ENCODE results near the gene KRT84.
"Not testable (repeated sequence)": the region's sequence is repeated elsewhere in the genome, so short reads cannot be mapped to it uniquely, and the experiment has no call there.

Gene KRT84

DNA sequence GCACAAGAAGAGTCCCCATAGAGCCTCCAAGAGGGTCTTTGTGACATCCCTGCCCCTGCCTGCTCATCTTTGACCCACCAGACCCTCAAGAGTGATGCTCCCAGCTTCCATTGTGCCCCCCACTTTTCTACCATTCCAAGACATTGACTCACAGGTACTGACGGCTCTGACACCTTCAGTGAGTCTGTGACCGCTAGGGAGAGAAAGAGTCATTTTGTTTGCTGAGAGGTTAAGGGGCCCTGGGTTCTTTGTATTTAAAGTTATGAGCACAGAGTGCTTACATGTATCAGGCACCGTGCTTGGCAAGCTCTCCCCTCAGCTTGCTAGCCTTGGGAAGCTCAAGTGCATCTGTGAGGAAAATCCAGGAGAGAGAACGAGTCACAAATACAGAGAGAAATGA lies 27.8 kb upstream of the KRT84 start:
- no peak for DNase-seq (ENCODE audit: low read depth in 2 of 2, low spot score in 1 of 2)

DNA sequence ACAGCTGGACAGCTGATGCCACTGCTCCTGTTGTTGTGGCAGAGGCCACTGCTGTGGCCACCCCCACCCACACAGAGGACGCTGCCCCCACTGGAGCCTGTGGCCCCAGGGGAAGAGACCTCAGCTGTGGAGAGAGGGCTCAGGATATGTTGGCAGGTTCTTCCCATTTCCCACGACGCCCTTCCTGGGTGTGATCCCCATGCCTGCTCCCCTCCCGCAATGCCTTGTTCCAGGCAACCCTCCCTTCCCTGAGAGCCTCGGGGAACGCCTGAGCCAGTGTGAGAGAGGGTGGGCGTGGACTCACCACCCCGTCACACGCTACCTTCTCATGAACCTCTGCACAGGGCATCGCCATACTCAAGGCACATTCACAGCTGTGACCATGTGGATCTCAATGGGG lies 26.4 kb upstream of the KRT84 start:
- no peak for DNase-seq (ENCODE audit: low read depth in 2 of 2, low spot score in 1 of 2)

GRCh38 chr12:52410589-52411248 lies 25.3 kb upstream of the KRT84 start:
- DNase-seq (ENCODE audit: low read depth in 2 of 2, low spot score in 1 of 2): not testable (repeated sequence)

GRCh38 chr12:52407918-52408317 lies 22.5 kb upstream of the KRT84 start:
- DNase-seq (ENCODE audit: low read depth in 2 of 2, low spot score in 1 of 2): no peak

DNA sequence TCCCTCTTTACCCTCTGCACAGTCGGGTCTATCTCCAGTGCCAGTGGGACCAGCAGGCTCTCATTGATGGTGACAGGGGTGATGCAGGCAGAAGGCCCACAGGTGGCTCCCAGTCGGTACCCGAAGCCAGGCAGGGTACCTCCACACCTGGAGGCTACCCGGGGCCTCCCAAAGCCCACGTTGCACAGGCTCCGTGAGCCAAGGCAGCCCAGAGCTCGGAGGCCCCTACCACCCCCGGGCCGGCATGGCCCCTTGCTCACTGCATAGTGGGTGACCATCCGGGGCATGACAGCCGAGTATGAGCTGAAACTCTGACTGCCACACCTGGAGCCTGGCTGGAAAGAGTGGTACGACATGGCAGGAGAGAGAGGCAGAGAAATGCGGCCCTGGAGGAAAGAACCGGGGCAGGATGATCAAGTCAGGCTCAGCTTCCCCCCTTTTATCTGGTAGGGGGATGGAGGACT lies 20.5 kb upstream of the KRT84 start, which contains the start of gene KRT82:
TSS of gene KRT82 (minus strand) at position 414 of the 464 bp plus-strand sequence. CDS start at position 356, 58 bp downstream.
- no peak for DNase-seq (ENCODE audit: low read depth in 2 of 2, low spot score in 1 of 2)

DNA sequence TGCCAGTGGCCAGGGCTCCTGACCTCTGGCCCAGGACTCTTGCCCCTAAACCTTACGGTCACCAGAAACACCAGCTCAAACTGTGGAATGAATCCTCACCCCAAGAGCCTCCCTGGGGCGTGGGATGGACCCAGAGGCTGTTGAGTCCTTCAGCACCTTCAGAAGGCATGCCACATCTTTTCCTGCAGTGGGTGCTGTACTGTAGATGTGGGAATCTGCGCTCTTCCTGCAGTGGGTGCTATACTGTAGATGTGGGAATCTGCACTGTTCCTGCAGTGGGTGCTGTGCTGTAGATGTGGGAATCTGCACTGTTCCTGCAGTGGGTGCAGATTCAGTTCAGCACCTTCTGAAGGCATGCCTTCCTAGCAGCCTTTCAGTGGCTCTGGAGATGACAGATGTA lies 19.5 kb upstream of the KRT84 start:
- DNase-seq (ENCODE audit: low read depth in 2 of 2, low spot score in 1 of 2): no peak

DNA sequence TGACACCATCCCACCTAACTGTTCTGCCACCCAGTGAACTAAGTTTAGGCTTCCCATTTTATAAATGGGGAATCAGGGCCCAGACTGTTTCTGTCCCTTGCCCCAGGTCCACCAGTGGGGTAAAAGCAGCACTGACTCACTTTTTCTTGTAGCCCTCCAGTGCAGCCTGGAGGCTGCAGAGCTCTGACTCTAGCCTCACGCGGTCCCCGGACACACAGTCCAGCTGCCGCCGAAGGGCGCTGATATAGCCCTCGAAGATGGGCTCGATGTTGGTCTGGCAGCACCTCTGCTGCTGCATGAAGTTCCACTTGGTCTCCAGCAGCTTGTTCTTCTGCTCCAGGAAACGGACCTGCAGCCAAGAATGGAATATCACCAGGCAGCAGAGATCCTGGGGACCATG lies 18.1 kb upstream of the KRT84 start:
- DNase-seq (ENCODE audit: low read depth in 2 of 2, low spot score in 1 of 2): no peak

DNA sequence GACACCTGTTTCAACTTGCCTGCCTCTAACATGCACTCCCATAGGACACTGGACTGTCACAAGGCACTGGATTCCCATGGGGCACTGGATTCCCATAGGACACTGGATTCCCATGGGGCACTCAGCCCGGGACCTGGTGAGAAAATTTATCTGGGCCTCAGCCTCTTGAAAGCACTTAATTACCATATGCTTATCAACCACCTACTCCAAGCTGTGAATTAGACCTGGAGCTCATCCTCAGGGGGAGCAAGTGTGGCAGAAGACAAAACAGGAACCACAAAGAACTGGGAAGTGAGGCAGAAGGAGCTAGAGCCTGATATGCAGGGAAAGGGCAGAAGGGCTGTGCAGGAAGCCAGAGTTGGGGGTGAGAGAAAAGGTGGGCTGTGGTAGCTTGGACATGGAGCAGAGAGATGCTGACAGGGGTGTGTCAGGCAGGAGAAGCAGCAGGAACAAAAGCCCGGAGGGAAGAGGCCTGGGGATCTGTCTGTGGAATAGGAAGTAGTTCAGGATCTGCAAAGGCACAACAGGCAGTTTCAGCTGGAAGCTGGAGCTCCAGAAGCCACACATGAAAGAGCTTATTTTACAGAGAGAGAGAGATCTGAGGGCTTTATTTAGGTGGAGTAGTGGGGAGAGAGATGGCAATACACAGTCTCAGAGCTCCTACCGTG lies 17.6 kb upstream of the KRT84 start:
- DNase-seq (ENCODE audit: low read depth in 2 of 2, low spot score in 1 of 2): no peak

- DNase-seq (ENCODE audit: low read depth in 2 of 2, low spot score in 1 of 2): no peak
Observed at GRCh38 chr12:52402377-52402776, 16.9 kb upstream of the KRT84 start.

- DNase-seq (ENCODE audit: low read depth in 2 of 2, low spot score in 1 of 2): no peak
Observed at GRCh38 chr12:52401926-52402325, 16.5 kb upstream of the KRT84 start.

DNA sequence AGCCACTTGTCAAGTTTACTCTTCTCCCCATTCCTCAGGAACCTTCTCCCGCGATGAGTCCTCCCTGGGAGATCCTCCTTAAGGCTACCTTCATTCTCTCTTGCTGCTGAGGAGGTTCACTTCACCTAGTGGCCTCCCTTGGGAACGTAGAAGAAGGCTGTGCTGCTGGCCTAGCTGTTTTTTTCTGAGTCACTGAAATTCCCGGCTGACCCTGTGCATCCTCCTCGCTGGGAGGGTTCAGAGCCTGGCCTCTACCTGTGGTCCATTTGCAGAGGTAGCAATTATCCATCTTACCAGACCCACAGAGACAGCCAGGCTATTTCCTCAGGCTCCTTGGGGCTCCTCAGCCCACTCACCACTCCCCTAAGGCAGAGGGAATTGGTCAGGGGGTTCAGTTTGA lies 16.1 kb upstream of the KRT84 start:
- DNase-seq (ENCODE audit: low read depth in 2 of 2, low spot score in 1 of 2): no peak

GRCh38 chr12:52400906-52401305 lies 15.5 kb upstream of the KRT84 start:
- no peak for DNase-seq (ENCODE audit: low read depth in 2 of 2, low spot score in 1 of 2)

DNA sequence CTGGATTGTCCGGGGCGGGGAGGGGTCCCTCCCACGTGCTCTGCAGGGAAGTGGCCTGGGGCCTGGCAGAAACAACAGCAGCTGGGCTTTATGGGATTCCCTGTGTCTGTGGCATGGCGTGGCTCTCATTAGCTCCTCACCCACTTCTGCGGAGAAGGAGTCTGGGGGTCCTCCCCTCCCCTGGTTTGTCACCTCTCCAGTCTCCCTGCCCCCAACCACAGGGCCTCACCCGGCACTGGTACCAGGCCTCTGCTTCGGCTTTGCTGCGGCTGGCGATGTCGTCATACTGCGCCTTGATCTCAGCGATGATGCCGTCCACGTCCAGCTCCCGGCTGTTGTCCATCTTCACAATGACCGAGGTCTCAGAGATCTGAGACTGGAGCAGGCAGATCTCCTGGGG lies 14.3 kb upstream of the KRT84 start:
- DNase-seq (ENCODE audit: low read depth in 2 of 2, low spot score in 1 of 2): no peak

- no peak for DNase-seq (ENCODE audit: low read depth in 2 of 2, low spot score in 1 of 2)
Observed at GRCh38 chr12:52398176-52398575, 12.7 kb upstream of the KRT84 start.

DNA sequence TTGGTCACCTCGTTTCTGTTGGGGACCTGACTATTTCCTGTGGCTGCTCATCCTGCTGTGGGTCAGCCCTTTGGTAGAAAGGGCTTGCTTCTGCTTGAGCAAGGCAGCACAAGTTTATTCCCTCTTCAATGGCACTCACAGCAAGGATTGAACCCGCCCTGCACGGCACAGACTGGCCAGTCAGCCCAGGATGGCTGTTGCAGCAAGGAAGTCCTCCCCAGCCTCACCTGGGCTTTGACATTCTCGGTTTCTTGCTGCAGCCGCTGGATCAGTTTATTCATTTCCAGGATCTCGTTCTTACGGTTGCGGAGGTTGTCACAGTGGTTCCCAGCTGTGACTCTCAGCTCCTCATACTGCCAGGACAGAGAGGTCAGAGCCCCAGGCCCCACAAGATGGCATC lies 11.2 kb upstream of the KRT84 start:
- DNase-seq (ENCODE audit: low read depth in 2 of 2, low spot score in 1 of 2): no peak

GRCh38 chr12:52395761-52396434 lies 10.4 kb upstream of the KRT84 start:
- DNase-seq (ENCODE audit: low read depth in 2 of 2, low spot score in 1 of 2): no peak

DNA sequence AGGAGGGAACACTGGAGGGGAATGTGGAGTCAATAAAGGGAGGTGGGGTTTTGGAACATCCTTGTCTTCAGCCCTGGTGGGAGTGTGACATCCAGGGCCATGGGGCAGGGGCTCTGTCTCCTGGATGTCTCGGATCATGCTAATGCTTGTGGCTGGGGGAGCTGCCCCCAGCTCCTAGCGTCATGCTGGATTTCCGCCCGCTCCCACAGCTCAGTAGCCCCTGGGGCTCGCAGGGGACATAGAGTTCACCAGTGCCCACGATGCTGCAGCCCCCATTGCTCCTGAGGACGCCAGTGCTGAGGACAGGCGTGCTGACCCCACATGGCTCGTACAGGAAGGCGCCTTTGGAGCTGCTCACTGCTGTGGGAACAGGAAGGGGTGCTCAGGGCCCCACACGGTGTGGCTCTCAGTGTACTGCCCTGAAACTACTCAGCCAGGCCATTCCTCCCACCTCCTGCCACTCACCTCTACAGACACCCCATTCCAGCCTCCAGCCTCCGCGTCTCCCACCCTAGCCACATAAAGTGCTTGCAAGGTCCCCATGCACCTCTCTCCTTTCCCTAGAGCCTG lies 9.5 kb upstream of the KRT84 start:
- no peak for DNase-seq (ENCODE audit: low read depth in 2 of 2, low spot score in 1 of 2)

- DNase-seq (ENCODE audit: low read depth in 2 of 2, low spot score in 1 of 2): no peak
Observed at GRCh38 chr12:52392465-52393007, 7.1 kb upstream of the KRT84 start.

DNA sequence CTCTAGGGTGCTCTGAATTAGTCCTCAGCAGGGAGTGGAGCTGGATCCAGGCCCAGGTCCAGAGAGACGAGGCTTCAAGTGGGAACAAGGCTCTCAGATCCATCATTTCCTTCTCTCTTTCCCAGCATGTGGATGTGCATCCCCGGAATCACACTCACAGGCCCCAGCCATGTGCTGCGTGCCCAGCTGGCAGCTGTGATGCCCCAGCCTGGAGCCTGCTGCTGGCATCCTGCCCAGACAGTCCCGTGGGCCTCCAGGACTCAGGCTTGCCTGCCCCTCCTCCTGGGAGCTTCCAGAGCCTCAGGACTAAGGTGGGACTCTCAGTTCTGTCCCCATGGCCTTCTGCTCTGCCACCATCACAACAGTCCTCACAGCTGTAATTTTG lies 6.2 kb upstream of the KRT84 start:
- no peak for DNase-seq (ENCODE audit: low read depth in 2 of 2, low spot score in 1 of 2)

GRCh38 chr12:52390739-52391617 lies 5.5 kb upstream of the KRT84 start:
- no peak for DNase-seq (ENCODE audit: low read depth in 2 of 2, low spot score in 1 of 2)
